Measurements from ENCODE around the gene USP14. TPM values are rescaled to one million over a fixed set of nuclear protein-coding genes. Genes with fewer than 3 reads are reported as not detected.

Gene USP14
- total RNA-seq, 1 experiment from 2014 or later: 95.2 TPM

DNA sequence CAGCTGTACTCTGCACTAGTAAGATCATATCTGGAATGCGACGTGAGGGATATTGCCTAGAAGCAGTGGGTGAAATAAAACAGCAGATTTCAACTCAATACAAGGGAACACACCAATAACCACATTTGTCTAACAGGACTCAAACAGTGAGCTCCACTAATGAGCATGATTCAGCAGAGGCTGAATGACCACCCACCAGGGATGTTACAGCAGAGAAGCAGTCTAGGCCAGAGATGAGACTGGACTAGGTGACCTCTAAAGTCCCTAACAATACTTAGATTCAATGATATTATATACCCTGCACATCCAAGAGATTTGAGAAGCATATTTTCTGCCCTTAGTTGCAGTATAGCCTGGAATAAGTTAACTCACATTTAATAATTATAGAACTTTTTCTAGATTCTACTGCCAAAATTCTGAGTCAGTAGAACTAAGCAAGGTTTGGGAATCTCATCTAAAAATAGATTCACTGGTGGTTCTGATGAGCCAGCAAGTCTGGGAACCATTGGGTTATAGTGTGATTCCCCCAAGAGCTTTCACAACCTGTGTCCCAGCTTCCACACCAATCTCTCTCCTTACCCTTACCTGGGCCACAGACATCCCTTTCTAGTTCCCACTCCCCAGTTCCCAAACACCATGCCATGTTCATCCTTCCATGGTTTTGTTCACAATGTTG lies 103.2 kb downstream of the USP14 start:
- Mint-ChIP-seq H3K27me3 (ENCODE audit: insufficient read depth, unreplicated experiment) (no peaks in the 10 kb centered on the region), H3K36me3 (ENCODE audit: insufficient read depth, unreplicated experiment) (peaks cover 48% of the 10 kb centered on the region), H3K4me3 (ENCODE audit: unreplicated experiment) (no peak overlapping the region), H3K27ac (ENCODE audit: unreplicated experiment) (no peak overlapping the region), H3K9me3 (ENCODE audit: unreplicated experiment) (no peaks in the 10 kb centered on the region), H3K4me1 (ENCODE audit: low read depth, unreplicated experiment) (peaks cover 7% of the 10 kb centered on the region)
- POLR2A ChIA-PET: no interaction called here
- Histone ChIP-seq H3K4me3 (ENCODE audit: low read depth, low read length) (no peak overlapping the region), H3K27me3 (replicated peaks; ENCODE audit: control insufficient read depth, insufficient read depth, low read length) (no peaks in the 10 kb centered on the region), H3K36me3 (ENCODE audit: control insufficient read depth, insufficient read depth, low read length) (peaks cover 5% of the 10 kb centered on the region), H3K9me3 (no peaks in the 10 kb centered on the region), H3K4me1 (no peaks in the 10 kb centered on the region)
- CTCF ChIA-PET: interaction anchor here (0.5 kb wide), 1 partner anchor 578 kb away, joined by 4 read pairs; no protein-coding TSS in a partner anchor
- DNase-seq: no peak
- intact Hi-C loops (cut with micrococcal nuclease; ENCODE audit: unreplicated experiment): no loop called here
- TF ChIP-seq, protein P1, sequence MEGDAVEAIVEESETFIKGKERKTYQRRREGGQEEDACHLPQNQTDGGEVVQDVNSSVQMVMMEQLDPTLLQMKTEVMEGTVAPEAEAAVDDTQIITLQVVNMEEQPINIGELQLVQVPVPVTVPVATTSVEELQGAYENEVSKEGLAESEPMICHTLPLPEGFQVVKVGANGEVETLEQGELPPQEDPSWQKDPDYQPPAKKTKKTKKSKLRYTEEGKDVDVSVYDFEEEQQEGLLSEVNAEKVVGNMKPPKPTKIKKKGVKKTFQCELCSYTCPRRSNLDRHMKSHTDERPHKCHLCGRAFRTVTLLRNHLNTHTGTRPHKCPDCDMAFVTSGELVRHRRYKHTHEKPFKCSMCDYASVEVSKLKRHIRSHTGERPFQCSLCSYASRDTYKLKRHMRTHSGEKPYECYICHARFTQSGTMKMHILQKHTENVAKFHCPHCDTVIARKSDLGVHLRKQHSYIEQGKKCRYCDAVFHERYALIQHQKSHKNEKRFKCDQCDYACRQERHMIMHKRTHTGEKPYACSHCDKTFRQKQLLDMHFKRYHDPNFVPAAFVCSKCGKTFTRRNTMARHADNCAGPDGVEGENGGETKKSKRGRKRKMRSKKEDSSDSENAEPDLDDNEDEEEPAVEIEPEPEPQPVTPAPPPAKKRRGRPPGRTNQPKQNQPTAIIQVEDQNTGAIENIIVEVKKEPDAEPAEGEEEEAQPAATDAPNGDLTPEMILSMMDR (IDR thresholded peaks at IDR 0.05; ENCODE audit: insufficient read depth in 1 of 2, low read depth in 1 of 2, low read length in 1 of 2, severe bottlenecking in 1 of 2, unreplicated experiment in 1 of 2): no peak
- BruUV-seq (replicated peaks): no TSS peak

Small RNA genes within 50 kb of the gene (microRNA-seq; reads per million reads assigned to microRNA genes)
- not detected for gene MIR8078

Other genes starting within 250 kb of the USP14 start
- 0.91 and 1.4 TPM in 2 replicates for gene TUBB8B, start 108.9 kb upstream of the USP14 start, total RNA-seq (2022)
- 63.1 and 65.4 TPM in 2 replicates for gene THOC1, start 109.5 kb downstream of the USP14 start, total RNA-seq (2022)

Data from Caco-2 (cell line).